Stimulated activated CD8-positive, alpha-beta memory T cell treated with anti-CD3 and anti-CD28 coated beads, Interleukin-15, amount 100 ng/mL, for 4 hours (primary cell): ENCODE measurements around the gene CCDC120.

ENCODE experiments used
- DNase-seq, 2 donors: peaks; one replicate each; pipeline ENCODE4 v3.0.0-alpha.2; 2020; ENCODE audit warnings: low read depth in 2 of 2

Gene CCDC120

GRCh38 chrX:49102190-49102589, 43.4 kb downstream of the CCDC120 start:
- DNase-seq, result no peak

GRCh38 chrX:49103637-49104036, 44.8 kb downstream of the CCDC120 start:
- no peak for DNase-seq

DNA sequence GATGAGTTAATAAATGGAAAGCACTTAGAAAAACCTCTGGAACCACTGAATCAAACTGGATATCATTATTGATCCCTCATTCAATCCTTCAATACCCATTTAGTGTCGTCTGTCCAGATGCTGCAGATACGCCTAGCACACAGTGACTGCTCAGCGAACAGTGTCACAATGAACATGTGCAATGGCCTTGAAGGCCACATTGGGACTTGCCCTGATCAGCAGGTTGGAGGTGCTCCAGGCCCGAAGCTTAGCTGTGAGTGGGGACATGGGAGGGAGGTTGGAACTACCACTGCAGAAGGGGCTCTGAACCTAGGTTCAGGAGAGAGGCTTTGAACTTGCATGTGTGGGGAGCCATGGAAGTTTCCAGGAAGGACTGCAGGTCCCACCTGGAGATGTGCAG, 47.5 kb downstream of the CCDC120 start:
- DNase-seq, result no peak

GRCh38 chrX:49106930-49107329, 48.1 kb downstream of the CCDC120 start:
- no peak for DNase-seq

DNA sequence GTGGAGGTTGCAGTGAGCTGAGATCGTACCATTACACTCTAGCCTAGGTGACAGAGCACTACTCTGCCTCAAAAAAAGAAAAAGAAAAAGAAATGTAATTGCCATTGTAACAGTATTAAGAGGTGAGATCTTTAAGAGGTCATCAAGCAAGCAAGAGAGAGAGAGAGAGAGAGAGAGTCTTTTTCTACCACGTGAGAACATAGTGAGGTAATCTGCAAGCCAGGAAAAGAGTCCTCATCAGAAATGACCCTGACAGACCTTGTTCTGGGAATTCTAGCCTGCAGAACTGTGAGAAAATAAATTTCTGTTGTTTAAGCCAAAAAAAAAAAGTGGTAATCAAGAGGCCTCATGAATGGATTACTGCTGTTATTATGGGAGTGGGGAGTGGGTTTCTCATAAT, 49.8 kb downstream of the CCDC120 start:
- no peak for DNase-seq

GRCh38 chrX:49110417-49110816, 51.6 kb downstream of the CCDC120 start:
- no peak for DNase-seq

DNA sequence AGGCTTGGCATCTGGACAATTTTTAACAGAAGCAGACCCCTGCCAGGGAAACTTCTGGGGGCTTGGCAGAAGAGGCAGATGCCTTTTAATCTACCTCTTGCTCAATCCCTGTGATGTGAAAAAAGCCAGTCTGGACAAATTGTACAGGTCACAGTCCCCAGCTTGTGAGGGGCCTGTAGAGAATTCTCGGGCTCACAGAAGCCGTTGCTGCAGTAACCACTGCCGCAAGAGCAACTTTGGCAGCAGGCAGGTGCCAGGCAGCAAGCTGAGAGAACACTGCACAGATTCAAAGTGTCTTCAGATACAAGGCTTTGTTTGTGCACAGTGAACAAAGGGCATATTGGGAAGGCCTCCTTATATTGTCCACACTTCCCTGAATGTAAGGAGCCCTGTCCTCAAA, 53.0 kb downstream of the CCDC120 start:
- no peak for DNase-seq

DNA sequence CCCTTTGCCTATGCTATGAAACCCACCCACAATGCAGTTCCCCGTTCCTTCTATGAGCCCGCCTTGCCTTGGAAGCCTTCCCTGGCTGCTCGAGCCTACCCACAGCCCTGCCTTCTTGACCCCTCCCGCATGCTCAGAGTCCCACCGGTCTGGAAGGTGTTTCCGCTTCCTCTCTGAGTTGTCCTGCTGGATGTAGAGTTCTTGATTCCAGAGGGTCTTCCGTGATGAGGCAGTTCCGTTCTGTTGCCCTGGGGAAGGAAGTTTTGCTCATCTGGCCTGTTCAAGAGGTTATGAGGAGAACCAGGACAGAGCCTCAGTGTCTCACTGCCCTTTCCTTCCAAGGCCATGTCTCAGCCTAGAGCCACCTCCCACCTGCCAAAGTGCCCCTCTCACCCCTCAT, 57.3 kb downstream of the CCDC120 start:
- no peak for DNase-seq

- DNase-seq, result no peak
Measured at GRCh38 chrX:49116716-49117115, 57.9 kb downstream of the CCDC120 start.

DNA sequence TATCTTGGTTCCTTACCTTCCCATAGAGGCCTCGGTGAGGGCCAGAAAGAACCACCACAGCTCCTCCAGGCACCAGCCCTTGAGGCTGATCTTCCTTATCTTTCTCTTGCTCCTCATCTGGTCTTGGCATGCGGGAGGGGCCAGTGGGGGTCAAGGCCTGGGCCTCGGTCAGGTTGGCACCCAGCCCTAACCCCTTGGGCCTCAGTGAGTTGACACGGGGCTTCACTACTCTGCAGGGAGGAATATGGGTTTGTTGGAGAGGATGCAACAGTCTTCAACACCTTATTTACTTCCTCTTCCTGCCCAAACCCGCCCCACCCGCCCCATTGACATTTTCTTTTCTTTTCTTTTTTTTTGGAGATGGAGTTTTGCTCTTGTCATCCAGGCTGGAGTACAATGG, 58.8 kb downstream of the CCDC120 start:
- DNase-seq, result no peak
